PC-3 (cell line): ENCODE measurements around the gene LARP6. TPM values are rescaled to one million over a fixed set of nuclear protein-coding genes. Genes with fewer than 3 reads are reported as not detected.

ENCODE experiments used
- ATAC-seq: fragments of 200-7000 bp; cut with Tn5 transposase; 2 replicates; pipeline ENCODE4 v1.9.1; 2020; ENCODE audit warnings: mild to moderate bottlenecking, moderate library complexity
- BruUV-seq: library from RNA; stranded (reverse); fragments of 400-500 nt; replicated peaks from 2 replicates; lab custom pipeline; 2021; lab: Mats Ljungman, UMichigan
- CTCF ChIA-PET: fragments of 300-600 bp; sonication (Branson Sonifier 250); formaldehyde crosslinking; loops from one replicate; lab custom pipeline; 2022; ENCODE audit warnings: antibody characterized with exemption; lab: Charles Lee
- POLR2A ChIA-PET: fragments of 300-600 bp; sonication (Branson Sonifier 250); formaldehyde crosslinking; loops from one replicate; lab custom pipeline; 2022; ENCODE audit warnings: antibody characterized with exemption; ENCODE audit not compliant: unreplicated experiment; lab: Charles Lee
- DNase-seq: peaks from one replicate; pipeline ENCODE4 v3.0.0-alpha.2; 2015
- H2AFZ ChIP-seq: fragments of 300-600 bp; sonication (generic); 2 replicates; pipeline ENCODE4 v1.6.0; 2016; ENCODE audit warnings: antibody characterized with exemption, low read length
- H3F3A ChIP-seq: fragments of 300-600 bp; sonication (generic); one replicate; pipeline ENCODE4 v1.6.0; 2017; ENCODE audit warnings: antibody characterized with exemption, low read length, control low read depth, mild to moderate bottlenecking; ENCODE audit not compliant: unreplicated experiment
- H3K27ac ChIP-seq: fragments of 300-600 bp; sonication (generic); 2 replicates; pipeline ENCODE4 v1.5.1; 2016; ENCODE audit warnings: mild to moderate bottlenecking, low read length
- H3K27me3 ChIP-seq: fragments of 300-600 bp; sonication (generic); 2 replicates; pipeline ENCODE4 v1.6.1; 2016; ENCODE audit warnings: low read length, mixed read lengths
- H3K36me3 ChIP-seq: fragments of 300-600 bp; sonication (generic); 2 replicates; pipeline ENCODE4 v1.6.1; 2016; ENCODE audit warnings: low read depth, mixed run types, low read length, mixed read lengths
- H3K4me1 ChIP-seq: fragments of 300-600 bp; sonication (generic); 2 replicates; pipeline ENCODE4 v1.5.1; 2016; ENCODE audit warnings: low read length; ENCODE audit not compliant: insufficient read depth
- H3K4me2 ChIP-seq: fragments of 300-600 bp; sonication (generic); 2 replicates; pipeline ENCODE4 v1.6.0; 2016; ENCODE audit warnings: low read length
- H3K4me3 ChIP-seq: fragments of 300-600 bp; sonication (generic); 2 replicates; pipeline ENCODE4 v1.5.1; 2016; ENCODE audit warnings: mild to moderate bottlenecking, low read length, mixed read lengths
- H3K79me2 ChIP-seq: fragments of 300-600 bp; sonication (generic); 2 replicates; pipeline ENCODE4 v1.6.1; 2017; ENCODE audit warnings: low read length, mixed read lengths
- H3K9ac ChIP-seq: fragments of 300-600 bp; sonication (generic); 2 replicates; pipeline ENCODE4 v1.6.0; 2016; ENCODE audit warnings: mild to moderate bottlenecking, low read length
- H3K9me2 ChIP-seq: fragments of 300-600 bp; sonication (generic); replicated peaks from 2 replicates; pipeline ENCODE4 v1.6.1; 2016; ENCODE audit warnings: mixed run types, low read length, mixed read lengths
- H3K9me3 ChIP-seq: fragments of 300-600 bp; sonication (generic); 2 replicates; pipeline ENCODE4 v1.6.1; 2016; ENCODE audit warnings: low read length, mixed read lengths
- H4K20me1 ChIP-seq: fragments of 300-600 bp; sonication (generic); 2 replicates; pipeline ENCODE4 v1.6.1; 2016; ENCODE audit warnings: low read length, mixed read lengths
- EZH2 ChIP-seq: fragments of 300-600 bp; sonication (generic); IDR thresholded peaks from one replicate; pipeline ENCODE4 v1.6.1; 2017; ENCODE audit warnings: antibody characterized with exemption, mild to moderate bottlenecking, low read length; ENCODE audit not compliant: unreplicated experiment
- EZH2phosphoT487 ChIP-seq: fragments of 300-600 bp; sonication (generic); IDR thresholded peaks from 2 replicates; pipeline ENCODE4 v1.6.1; 2018; ENCODE audit warnings: mild to moderate bottlenecking, antibody characterized with exemption, low read length, borderline replicate concordance
- intact Hi-C: fragments of 100-400 bp; cut with micrococcal nuclease; formaldehyde crosslinking; loops from 2 replicates; pipeline ENCODE4 v1.9.0; 2023
- total RNA-seq: library from RNA; depleted of rRNA; stranded (reverse); fragments of >200 nt; gene quantifications from 2 replicates; pipeline ENCODE4 v1.2.3, GENCODE V29; 2014
- TF ChIP-seq, protein P1 (sequence below): fragments of 300-600 bp; sonication (generic); conservative IDR thresholded peaks from 2 replicates; pipeline ENCODE4 v1.5.1; 2017; ENCODE audit warnings: antibody characterized with exemption, low read depth, mild to moderate bottlenecking, low read length

Gene LARP6
- total RNA-seq, 1 experiment from 2014 or later: 133 TPM

DNA sequence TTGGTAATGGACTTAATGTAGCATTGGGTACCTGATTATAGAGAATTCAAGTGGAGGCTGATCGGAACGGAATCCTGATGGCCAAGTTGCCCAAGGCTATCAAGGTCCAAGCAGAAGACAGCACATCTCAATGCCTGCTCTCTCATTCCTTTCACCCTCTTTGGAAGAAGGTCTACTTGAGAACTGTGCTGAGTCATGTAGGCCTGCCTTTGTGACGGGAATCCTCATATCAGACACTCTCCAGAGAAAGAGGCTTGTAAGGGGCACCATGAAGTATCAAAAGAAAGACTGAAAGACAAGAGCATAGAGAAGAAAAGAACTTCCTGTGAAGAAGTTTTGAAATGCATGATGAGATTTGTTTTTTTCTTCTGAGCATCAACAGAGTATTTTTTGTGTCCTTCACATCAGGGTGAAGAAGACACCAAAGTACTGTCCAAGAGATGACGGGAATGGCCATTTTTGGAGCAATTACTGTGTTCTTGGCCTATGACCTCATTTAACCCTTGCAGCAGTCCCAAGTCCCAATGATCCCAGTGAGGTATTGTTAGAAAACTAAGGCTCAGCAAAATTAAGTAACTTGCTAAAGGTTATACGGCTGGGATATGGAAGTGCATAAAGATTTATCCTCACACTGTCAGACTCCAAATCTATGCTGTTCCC, 13.2 kb upstream of the LARP6 start:
- no peak overlapping the region for H3K4me3 ChIP-seq
- no TSS peak for BruUV-seq
- H3K9me3 ChIP-seq: no peaks in the 10 kb centered on the region; the same call in 1 of the 2 replicates
- CTCF ChIA-PET: interaction anchor here (0.6 kb wide), 1 partner anchor 247 kb away, joined by 3 read pairs; no protein-coding TSS in a partner anchor
- no peak overlapping the region for H3K9ac ChIP-seq
- H3K79me2 ChIP-seq: no peaks in the 10 kb centered on the region
- H3K9me2 ChIP-seq: no peaks in the 10 kb centered on the region
- no peak for DNase-seq
- intact Hi-C loops: no loop called here
- H3K27me3 ChIP-seq: no peaks in the 10 kb centered on the region
- ATAC-seq: no peak
- no peaks in the 10 kb centered on the region for H3K36me3 ChIP-seq
- peaks cover 28% of the 10 kb centered on the region for H3K4me1 ChIP-seq
- POLR2A ChIA-PET: no interaction called here
- no peak overlapping the region for H3K27ac ChIP-seq
- H4K20me1 ChIP-seq: no peaks in the 10 kb centered on the region
- TF ChIP-seq EZH2 (no peak), EZH2phosphoT487 (no peak)
- TF ChIP-seq, protein P1, sequence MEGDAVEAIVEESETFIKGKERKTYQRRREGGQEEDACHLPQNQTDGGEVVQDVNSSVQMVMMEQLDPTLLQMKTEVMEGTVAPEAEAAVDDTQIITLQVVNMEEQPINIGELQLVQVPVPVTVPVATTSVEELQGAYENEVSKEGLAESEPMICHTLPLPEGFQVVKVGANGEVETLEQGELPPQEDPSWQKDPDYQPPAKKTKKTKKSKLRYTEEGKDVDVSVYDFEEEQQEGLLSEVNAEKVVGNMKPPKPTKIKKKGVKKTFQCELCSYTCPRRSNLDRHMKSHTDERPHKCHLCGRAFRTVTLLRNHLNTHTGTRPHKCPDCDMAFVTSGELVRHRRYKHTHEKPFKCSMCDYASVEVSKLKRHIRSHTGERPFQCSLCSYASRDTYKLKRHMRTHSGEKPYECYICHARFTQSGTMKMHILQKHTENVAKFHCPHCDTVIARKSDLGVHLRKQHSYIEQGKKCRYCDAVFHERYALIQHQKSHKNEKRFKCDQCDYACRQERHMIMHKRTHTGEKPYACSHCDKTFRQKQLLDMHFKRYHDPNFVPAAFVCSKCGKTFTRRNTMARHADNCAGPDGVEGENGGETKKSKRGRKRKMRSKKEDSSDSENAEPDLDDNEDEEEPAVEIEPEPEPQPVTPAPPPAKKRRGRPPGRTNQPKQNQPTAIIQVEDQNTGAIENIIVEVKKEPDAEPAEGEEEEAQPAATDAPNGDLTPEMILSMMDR: no peak
- H3K4me2 ChIP-seq: no peak overlapping the region
- H2AFZ ChIP-seq: no peak overlapping the region
- H3F3A ChIP-seq: peaks cover 7% of the 10 kb centered on the region

DNA sequence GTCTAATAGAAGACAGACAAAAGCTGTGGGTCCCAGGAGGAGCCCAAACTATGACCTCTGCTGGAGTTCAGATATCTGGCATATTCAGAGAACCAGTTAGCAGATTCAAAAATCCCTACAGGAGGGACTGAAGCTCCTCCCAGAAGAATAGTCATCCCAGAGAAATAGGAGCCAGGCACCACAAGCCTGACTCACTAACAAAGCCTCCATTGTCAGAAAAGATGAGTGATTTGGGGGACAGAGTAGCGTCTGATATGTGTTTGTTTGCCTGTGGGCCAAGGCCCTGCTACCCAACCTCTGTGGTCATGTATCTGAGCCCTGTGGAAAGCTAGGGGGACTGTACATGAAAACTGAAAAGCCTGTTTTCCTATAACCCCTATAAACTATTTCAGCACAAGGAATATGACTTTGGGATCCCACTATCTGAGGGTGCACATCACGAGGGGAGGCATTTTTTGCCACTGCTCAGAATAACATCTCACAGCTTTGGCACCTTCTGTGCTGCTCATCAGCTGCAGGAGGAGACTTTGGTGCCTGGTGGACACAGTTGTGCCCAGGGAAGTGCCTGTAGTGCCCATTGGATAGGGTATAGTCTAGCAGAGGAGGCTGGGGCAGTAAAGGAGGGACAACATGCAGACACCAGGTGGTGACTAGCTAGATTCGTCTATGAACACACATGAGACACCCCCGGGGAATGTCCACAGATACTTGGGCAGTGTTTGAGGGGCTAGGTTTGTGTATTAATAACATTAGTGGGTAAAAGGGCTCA, 9.7 kb upstream of the LARP6 start:
- ChIA-PET CTCF (interaction anchor here (1.7 kb wide), 1 partner anchor 11 kb away, joined by 5 read pairs; no protein-coding TSS in a partner anchor), POLR2A (interaction anchor here (0.6 to 1.0 kb wide), 3 partner anchors 29 to 834 kb away, joined by 3 to 4 read pairs (median 3); partner anchors contain the start of genes LRRC49 and THAP10)
- H3K9ac ChIP-seq: peak overlapping the region; percentile 69
- BruUV-seq: TSS peak; percentile 48
- peak overlapping the region; percentile 70 for H3K4me2 ChIP-seq
- no peaks in the 10 kb centered on the region for H4K20me1 ChIP-seq
- DNase-seq: peak; percentile 94
- peak overlapping the region; percentile 96 for H3K27ac ChIP-seq
- H3K4me3 ChIP-seq: peak overlapping the region; percentile 32; the same call in 1 of the 2 replicates
- intact Hi-C loops: no loop called here
- H3K9me2 ChIP-seq: no peaks in the 10 kb centered on the region
- H3K79me2 ChIP-seq: no peaks in the 10 kb centered on the region
- H3K4me1 ChIP-seq: peaks cover 21% of the 10 kb centered on the region
- no peaks in the 10 kb centered on the region for H3K27me3 ChIP-seq
- 0 out of 2 replicates have a peak overlapping the region, but pooled peaks have one; percentile 18 for H2AFZ ChIP-seq
- ATAC-seq: peak; percentile 98
- no peaks in the 10 kb centered on the region; the same call in 1 of the 2 replicates for H3K9me3 ChIP-seq
- no peak for TF ChIP-seq EZH2phosphoT487
- TF ChIP-seq, protein P1: no peak
- TF ChIP-seq EZH2: no peak
- H3K36me3 ChIP-seq: no peaks in the 10 kb centered on the region
- peaks cover 7% of the 10 kb centered on the region for H3F3A ChIP-seq
